Panc1 (cell line): ENCODE results near the gene PCDH15. TPM values are rescaled to one million over a fixed set of nuclear protein-coding genes. Genes with fewer than 3 reads are reported as not detected.

Source experiments
- ATAC-seq: fragments of 200-7000 bp; cut with Tn5 transposase; 2 replicates; pipeline ENCODE4 v1.9.1; 2020; ENCODE audit warnings: mild to moderate bottlenecking, moderate library complexity
- BruUV-seq: library from RNA; stranded (reverse); fragments of 400-500 nt; replicated peaks from 2 replicates; lab custom pipeline; 2021; lab: Mats Ljungman, UMichigan
- CTCF ChIA-PET: fragments of 300-600 bp; sonication (Branson Sonifier 250); formaldehyde crosslinking; loops from one replicate; lab custom pipeline; 2022; ENCODE audit warnings: antibody characterized with exemption; lab: Charles Lee
- POLR2A ChIA-PET: fragments of 300-600 bp; sonication (Branson Sonifier 250); formaldehyde crosslinking; loops from one replicate; lab custom pipeline; 2022; ENCODE audit warnings: antibody characterized with exemption; lab: Charles Lee
- DNase-seq: peaks from one replicate; pipeline ENCODE4 v3.0.0-alpha.2; 2010; ENCODE audit warnings: low read depth, low spot score
- H3K27ac ChIP-seq: 2 replicates; pipeline ENCODE4 v1.5.1; 2011; ENCODE audit warnings: mild to moderate bottlenecking, low read length, inconsistent platforms
- H3K27me3 ChIP-seq: fragments of 200-500 bp; sonication (Bioruptor generic); 2 replicates; pipeline ENCODE4 v1.6.0; 2014; ENCODE audit warnings: low read length, inconsistent platforms; ENCODE audit not compliant: control insufficient read depth, insufficient read depth
- H3K36me3 ChIP-seq: fragments of 200-500 bp; sonication (Bioruptor generic); 2 replicates; pipeline ENCODE4 v1.5.1; 2014; ENCODE audit warnings: inconsistent platforms, mild to moderate bottlenecking, low read length, moderate library complexity; ENCODE audit not compliant: control insufficient read depth, insufficient read depth
- H3K4me1 ChIP-seq: 2 replicates; pipeline ENCODE4 v1.5.1; 2011; ENCODE audit warnings: inconsistent platforms, mild to moderate bottlenecking, low read length, moderate library complexity; ENCODE audit not compliant: control insufficient read depth, insufficient read depth
- H3K4me3 ChIP-seq, 2 experiments: 2 replicates each; pipeline ENCODE4 v1.5.1; 2011 to 2012; ENCODE audit warnings: low read depth in 2 of 2, low read length in 2 of 2, mild to moderate bottlenecking in 2 of 2, inconsistent platforms in 1 of 2, moderate library complexity in 1 of 2
- H3K9me3 ChIP-seq: fragments of 200-500 bp; sonication (Bioruptor generic); 2 replicates; pipeline ENCODE4 v1.5.1; 2014; ENCODE audit warnings: low read depth, mild to moderate bottlenecking, inconsistent platforms, low read length, moderate library complexity; ENCODE audit not compliant: control insufficient read depth, insufficient read depth
- CTCF ChIP-seq: fragments of 450-650 bp; IDR thresholded peaks from 2 replicates; pipeline ENCODE4 v1.5.1; 2017; ENCODE audit warnings: mild to moderate bottlenecking
- POLR2AphosphoS5 ChIP-seq: IDR thresholded peaks from 2 replicates; pipeline ENCODE4 v1.6.1; 2012; ENCODE audit warnings: mild to moderate bottlenecking, low read depth, low read length, moderate library complexity
- REST ChIP-seq, 2 experiments: IDR thresholded peaks; 2 replicates each; pipeline ENCODE4 v1.6.1; 2011 to 2012; ENCODE audit warnings: low read depth in 2 of 2, control low read depth in 1 of 2, low read length in 1 of 2, mild to moderate bottlenecking in 1 of 2, moderate library complexity in 1 of 2; ENCODE audit not compliant: insufficient read depth in 1 of 2
- SIN3A ChIP-seq: IDR thresholded peaks from 2 replicates; pipeline ENCODE4 v1.6.1; 2012; ENCODE audit warnings: low read depth, mild to moderate bottlenecking, low read length, moderate library complexity, borderline replicate concordance; ENCODE audit not compliant: insufficient read depth
- TCF7L2 ChIP-seq: IDR thresholded peaks from 2 replicates; pipeline ENCODE4 v1.6.1; 2011; ENCODE audit warnings: mild to moderate bottlenecking, low read depth, low read length, inconsistent platforms
- in situ Hi-C: cut with HindIII; loops from 2 replicates; pipeline ENCODE4 v1.10.0; 2016; ENCODE audit warnings: low sequenced_read_pairs, low pct_unique_long_range_greater_than_20kb
- intact Hi-C: fragments of 100-400 bp; cut with micrococcal nuclease; formaldehyde crosslinking; loops from one replicate; pipeline ENCODE4 v1.10.0; 2022; ENCODE audit not compliant: unreplicated experiment
- total RNA-seq: library from RNA; stranded (reverse); gene quantifications from one replicate; pipeline ENCODE4 v1.2.1, GENCODE V29; 2021; ENCODE audit not compliant: unreplicated experiment

The PCDH15 gene
- total RNA-seq, 1 experiment from 2014 or later = 0.18 TPM

DNA sequence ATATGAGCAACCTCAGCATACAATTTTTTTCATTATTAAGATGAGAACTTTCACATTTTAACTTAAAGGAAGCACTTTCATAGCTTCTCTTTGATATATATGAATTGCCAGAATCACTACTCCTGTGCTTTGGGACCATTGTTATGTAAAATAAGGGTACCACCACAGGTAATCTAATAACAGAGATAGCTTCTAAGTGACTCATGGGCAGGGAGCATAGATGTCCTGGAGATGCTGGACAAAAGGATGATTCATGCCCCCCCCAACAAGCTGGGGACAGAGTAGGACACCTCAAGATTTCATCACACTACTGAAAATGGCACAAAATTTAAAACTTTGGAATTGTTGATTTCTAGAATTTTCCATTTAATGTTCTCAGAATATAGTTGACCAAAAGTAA lies 641.1 kb downstream of the PCDH15 start:
- DNase-seq = no peak
- Histone ChIP-seq H3K27me3 (no peaks in the 10 kb centered on the region), H3K27ac (no peak overlapping the region), H3K36me3 (no peaks in the 10 kb centered on the region), H3K4me3 (no peak overlapping the region), H3K9me3 (no peaks in the 10 kb centered on the region), H3K4me1 (no peaks in the 10 kb centered on the region)
- no peak for TF ChIP-seq CTCF
- no peak for TF ChIP-seq TCF7L2
- no peak for TF ChIP-seq POLR2AphosphoS5
- no peak for TF ChIP-seq SIN3A
- no peak for TF ChIP-seq REST (IDR thresholded peaks at IDR 0.05; ENCODE audit: insufficient read depth in 1 of 2, low read depth in 2 of 2, low read length in 1 of 2)
- intact Hi-C loops (no loop called here), in situ Hi-C loops (no loop called here)
- no TSS peak for BruUV-seq
- POLR2A ChIA-PET = no interaction called here
- no peak for ATAC-seq
- CTCF ChIA-PET = no interaction called here

DNA sequence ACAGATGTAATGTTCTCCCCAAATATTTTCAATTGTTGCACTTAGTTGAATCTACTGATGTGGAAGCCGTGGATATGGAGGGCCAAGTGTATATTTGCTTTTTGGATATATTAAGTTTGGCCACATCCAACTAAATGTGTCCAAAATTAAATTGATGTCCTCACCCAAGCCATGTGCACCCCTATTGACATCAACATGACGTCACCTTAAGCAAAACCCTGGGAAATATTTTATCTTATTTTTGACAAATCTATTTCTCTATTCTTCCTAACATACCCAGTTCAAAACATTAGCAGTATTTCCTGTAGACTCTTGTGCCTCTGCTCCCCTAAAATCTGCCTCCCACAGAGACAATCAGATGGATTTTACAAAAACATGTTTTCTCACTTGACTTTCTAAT lies 652.5 kb downstream of the PCDH15 start:
- CTCF ChIA-PET = no interaction called here
- intact Hi-C loops = no loop called here
- POLR2A ChIA-PET = no interaction called here
- ATAC-seq (no peak), DNase-seq (no peak)
- no peaks in the 10 kb centered on the region for H3K36me3 ChIP-seq
- H3K4me3 ChIP-seq = no peak overlapping the region
- TF ChIP-seq REST (IDR thresholded peaks at IDR 0.05; ENCODE audit: insufficient read depth in 1 of 2, low read depth in 2 of 2, low read length in 1 of 2) (no peak), POLR2AphosphoS5 (no peak)
- in situ Hi-C loops = no loop called here
- H3K9me3 ChIP-seq = peaks cover 5% of the 10 kb centered on the region; the same call in 1 of the 2 replicates
- no peaks in the 10 kb centered on the region for H3K27me3 ChIP-seq
- BruUV-seq = no TSS peak
- H3K27ac ChIP-seq = no peak overlapping the region
- H3K4me1 ChIP-seq = no peaks in the 10 kb centered on the region
